Right lobe of liver (tissue), 6 donors: ENCODE data around the gene APCDD1. TPM values are rescaled to one million over a fixed set of nuclear protein-coding genes. Genes with fewer than 3 reads are reported as not detected.

Experiments
- ATAC-seq, 4 donors: fragments of 200-7000 bp; cut with Tn5 transposase; one replicate each; pipeline ENCODE4 v1.9.1; 2020; ENCODE audit warnings: mild to moderate bottlenecking in 4 of 4, moderate library complexity in 4 of 4
- DNase-seq, 3 donors: peaks; one replicate each; pipeline ENCODE4 v3.0.0-alpha.2; 2020
- H3K27ac ChIP-seq, 3 donors: fragments of 200-600 bp; one replicate each; pipeline ENCODE4 v1.8.0; 2022
- H3K27me3 ChIP-seq, 2 donors: fragments of 200-600 bp; one replicate each; pipeline ENCODE4 v1.8.0; 2022
- H3K36me3 ChIP-seq, 4 donors: fragments of 200-600 bp; sonication (generic) in 1 of 4; one replicate each; pipeline versions ENCODE4 v1.5.1 to v1.8.0; 2017 to 2022; ENCODE audit warnings: control low read depth in 1 of 4
- H3K4me1 ChIP-seq, 4 donors: fragments of 200-600 bp; sonication (generic) in 1 of 4; one replicate each; pipeline versions ENCODE4 v1.5.1 to v1.8.0; 2017 to 2022; ENCODE audit warnings: control low read depth in 1 of 4
- H3K4me3 ChIP-seq, 3 donors: fragments of 200-600 bp; one replicate each; pipeline ENCODE4 v1.8.0; 2022
- H3K9me3 ChIP-seq, 4 donors: fragments of 200-600 bp; sonication (generic) in 1 of 4; one replicate each; pipeline versions ENCODE4 v1.5.1 to v1.8.0; 2017 to 2022; ENCODE audit warnings: control low read depth in 1 of 4
- CTCF ChIP-seq, 4 donors: fragments of 200-600 bp in 3 of 4; fragments of 450-650 bp in 1 of 4; IDR thresholded peaks; one replicate each; pipeline versions ENCODE4 v1.5.1 to v1.8.0; 2016 to 2022; ENCODE audit warnings: antibody characterized with exemption in 4 of 4, mild to moderate bottlenecking in 2 of 4
- POLR2A ChIP-seq: fragments of 450-650 bp; IDR thresholded peaks from one replicate; pipeline ENCODE4 v1.6.1; 2017; ENCODE audit warnings: antibody characterized with exemption, mild to moderate bottlenecking
- WGBS: methylation state at CpG from one replicate; pipeline ENCODE4 v1.1.6; 2018; ENCODE audit warnings: low coverage, low lambda C conversion rate; ENCODE audit not compliant: insufficient coverage; ENCODE audit errors: missing lambda C conversion rate; 5-methylcytosine and 5-hydroxymethylcytosine counted together
- intact Hi-C, 2 donors: fragments of 100-400 bp; cut with DNase I; formaldehyde crosslinking; loops; one replicate each; pipeline versions ENCODE4 v1.11.2 to v1.14.1; 2022
- total RNA-seq, 6 experiments: library from RNA; depleted of rRNA in 2 of 6; stranded (reverse); fragments of >200 nt in 2 of 6; fragmentation: NEBNext Ultra II Directional in 3 of 6; extraction: Animal tissue kit (Norgen Biotek cat#: 25700) in 3 of 6; gene quantifications; one replicate each; pipeline versions ENCODE4 v1.1.0 to v1.2.4, GENCODE V29; 2016 to 2023
- donor health status: DM: no; HTN: yes; CAD: no.
- donor health status: DM: no; HTN: no; CAD: no.
- donor health status: DM: no; HTN: no; CAD: no.
- donor health status: DM: no; HTN: yes; CAD: no.
- donor health status: DM: no; HTN: yes; CAD: no.

APCDD1 gene
- total RNA-seq, 6 experiments from 2014 or later = 0.42 to 2.7 (median 0.71) TPM

- ATAC-seq (no peak), DNase-seq (no peak)
- no peaks in the 10 kb centered on the region for H3K9me3 ChIP-seq
- intact Hi-C loops = no loop called here
- no peaks in the 10 kb centered on the region for H3K36me3 ChIP-seq
- H3K4me1 ChIP-seq = no peaks in the 10 kb centered on the region
- no peak overlapping the region for H3K4me3 ChIP-seq
- TF ChIP-seq CTCF (IDR thresholded peaks at IDR 0.05) (no peak), POLR2A (no peak)
- H3K27me3 ChIP-seq = no peaks in the 10 kb centered on the region
- no peak overlapping the region for H3K27ac ChIP-seq
Observed at GRCh38 chr18:10409041-10409440, 45.4 kb upstream of the APCDD1 start.

GRCh38 chr18:10410472-10411308, 43.7 kb upstream of the APCDD1 start:
- WGBS = 51% methylated on average over 5 of the region's 11 CpGs
- intact Hi-C loops = no loop called here
- no peak for ATAC-seq
- H3K36me3 ChIP-seq = no peaks in the 10 kb centered on the region
- no peak overlapping the region for H3K4me3 ChIP-seq
- DNase-seq = no peak
- H3K9me3 ChIP-seq = no peaks in the 10 kb centered on the region
- no peaks in the 10 kb centered on the region for H3K4me1 ChIP-seq
- H3K27me3 ChIP-seq = no peaks in the 10 kb centered on the region
- no peak for TF ChIP-seq CTCF (IDR thresholded peaks at IDR 0.05)
- TF ChIP-seq POLR2A = no peak
- no peak overlapping the region for H3K27ac ChIP-seq

- TF ChIP-seq CTCF (IDR thresholded peaks at IDR 0.05) = no peak
- TF ChIP-seq POLR2A = no peak
- no peak for ATAC-seq
Observed at GRCh38 chr18:10412933-10413332, 41.5 kb upstream of the APCDD1 start.

GRCh38 chr18:10413722-10414121, 40.7 kb upstream of the APCDD1 start:
- ATAC-seq = no peak
- Histone ChIP-seq H3K9me3 (no peaks in the 10 kb centered on the region), H3K4me1 (no peaks in the 10 kb centered on the region), H3K4me3 (no peak overlapping the region), H3K27ac (no peak overlapping the region), H3K36me3 (no peaks in the 10 kb centered on the region), H3K27me3 (no peaks in the 10 kb centered on the region)
- WGBS = 46% methylated on average over 2 of the region's 3 CpGs
- no peak for DNase-seq
- TF ChIP-seq POLR2A (no peak), CTCF (IDR thresholded peaks at IDR 0.05) (no peak)
- intact Hi-C loops = no loop called here

More at GRCh38 chr18:10412933-10413332, 41.5 kb upstream of the APCDD1 start:
- Histone ChIP-seq H3K4me3 (no peak overlapping the region), H3K4me1 (no peaks in the 10 kb centered on the region), H3K27me3 (no peaks in the 10 kb centered on the region), H3K27ac (no peak overlapping the region), H3K9me3 (no peaks in the 10 kb centered on the region), H3K36me3 (no peaks in the 10 kb centered on the region)
- DNase-seq = no peak
- WGBS = 84% methylated on average over 4 of the region's 5 CpGs
- intact Hi-C loops = no loop called here
